ENCODE results near the gene TRAP1. TPM values are rescaled to one million over a fixed set of nuclear protein-coding genes. Genes with fewer than 3 reads are reported as not detected.

Gene TRAP1
- total RNA-seq, 2 experiments from 2014 or later, result 343 to 379 TPM

- Mint-ChIP-seq H3K4me1 (ENCODE audit: low read depth) (peaks cover 2% of the 10 kb centered on the region), H3K36me3 (ENCODE audit: low read depth) (peaks cover 37% of the 10 kb centered on the region), H3K9me3 (no peaks in the 10 kb centered on the region), H3K27ac (no peak overlapping the region), H3K27me3 (no peaks in the 10 kb centered on the region), H3K4me3 (no peak overlapping the region)
- ATAC-seq, result no peak
- ChIA-PET POLR2A (no interaction called here), CTCF (no interaction called here)
- intact Hi-C loops (cut with micrococcal nuclease), result no loop called here
- no peak for TF ChIP-seq CTCF (IDR thresholded peaks at IDR 0.05)
- DNase-seq, result no peak
Observed at GRCh38 chr16:3734758-3735221, 17.5 kb upstream of the TRAP1 start.

DNA sequence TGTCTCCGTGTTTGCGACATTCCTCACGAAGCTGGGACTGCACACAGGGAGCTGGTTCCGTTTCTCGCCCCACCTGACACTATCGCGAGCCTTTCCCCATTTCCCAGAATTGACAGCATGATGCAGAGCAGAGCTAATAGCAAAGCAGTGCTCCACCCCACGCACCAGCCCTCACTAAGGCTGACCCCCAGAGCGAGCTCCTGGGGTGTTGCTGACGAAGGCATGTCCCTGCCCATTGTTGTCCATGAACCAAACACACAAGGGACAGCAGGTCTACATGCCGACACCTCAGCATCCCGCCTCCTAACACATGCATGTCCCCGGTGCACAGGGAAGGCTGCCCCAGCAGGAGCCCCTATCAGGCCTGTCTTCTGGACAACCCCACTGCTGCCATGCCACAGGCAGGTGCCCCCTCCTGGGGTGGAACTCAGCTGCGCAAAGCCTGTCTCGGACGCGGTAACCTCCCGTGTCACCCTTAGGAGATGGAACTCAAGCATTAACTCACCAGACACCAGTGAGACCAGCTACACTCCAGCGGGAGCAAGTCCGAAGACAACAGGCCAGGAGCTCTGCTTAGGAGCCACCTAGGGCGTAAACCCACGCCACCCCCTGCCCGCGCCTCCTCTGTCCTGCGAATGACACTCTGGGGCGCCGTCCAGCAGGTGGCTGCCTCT lies 16.9 kb upstream of the TRAP1 start:
- no peak overlapping the region for H3K27ac Mint-ChIP-seq

GRCh38 chr16:3732171-3732570 lies 14.8 kb upstream of the TRAP1 start:
- Mint-ChIP-seq H3K36me3 (ENCODE audit: low read depth) (peaks cover 48% of the 10 kb centered on the region), H3K9me3 (no peaks in the 10 kb centered on the region), H3K4me3 (no peak overlapping the region), H3K4me1 (ENCODE audit: low read depth) (peaks cover 2% of the 10 kb centered on the region), H3K27ac (no peak overlapping the region), H3K27me3 (no peaks in the 10 kb centered on the region)
- no peak for TF ChIP-seq CTCF (IDR thresholded peaks at IDR 0.05)
- POLR2A ChIA-PET, result interaction anchor here (1.0 kb wide), 1 partner anchor 15 kb away, joined by 3 read pairs; the partner anchor contains the start of gene TRAP1
- ATAC-seq (no peak), DNase-seq (no peak)
- intact Hi-C loops (cut with micrococcal nuclease), result no loop called here
- CTCF ChIA-PET, result interaction anchor here (1.2 to 1.5 kb wide), 2 partner anchors 14 to 21 kb away, joined by 3 read pairs; no protein-coding TSS in a partner anchor

More for the DNA sequence above, 16.9 kb upstream of the TRAP1 start:
- CTCF ChIA-PET, result no interaction called here
- peaks cover 42% of the 10 kb centered on the region for H3K36me3 Mint-ChIP-seq (ENCODE audit: low read depth)
- no peak for DNase-seq
- POLR2A ChIA-PET, result no interaction called here
- no peak overlapping the region for H3K4me3 Mint-ChIP-seq
- H3K9me3 Mint-ChIP-seq, result no peaks in the 10 kb centered on the region
- intact Hi-C loops (cut with micrococcal nuclease), result no loop called here
- TF ChIP-seq CTCF (IDR thresholded peaks at IDR 0.05), result no peak
- ATAC-seq, result no peak
- H3K27me3 Mint-ChIP-seq, result no peaks in the 10 kb centered on the region
- H3K4me1 Mint-ChIP-seq (ENCODE audit: low read depth), result peaks cover 2% of the 10 kb centered on the region

GRCh38 chr16:3731126-3731935 lies 14.0 kb upstream of the TRAP1 start:
- Mint-ChIP-seq H3K4me3 (no peak overlapping the region), H3K4me1 (ENCODE audit: low read depth) (peaks cover 2% of the 10 kb centered on the region), H3K36me3 (ENCODE audit: low read depth) (peaks cover 44% of the 10 kb centered on the region), H3K9me3 (no peaks in the 10 kb centered on the region), H3K27ac (no peak overlapping the region), H3K27me3 (no peaks in the 10 kb centered on the region)
- no peak for TF ChIP-seq CTCF (IDR thresholded peaks at IDR 0.05)
- DNase-seq (no peak), ATAC-seq (peak; percentile 24)
- POLR2A ChIA-PET, result interaction anchor here (0.5 to 1.0 kb wide), 2 partner anchors 14 to 15 kb away, joined by 3 read pairs; partner anchors contain the start of gene TRAP1
- intact Hi-C loops (cut with micrococcal nuclease), result no loop called here
- CTCF ChIA-PET, result interaction anchor here (1.2 kb wide), 1 partner anchor 21 kb away, joined by 3 read pairs; no protein-coding TSS in a partner anchor
